ENCODE data around the gene GASK1A. TPM values are rescaled to one million over a fixed set of nuclear protein-coding genes. Genes with fewer than 3 reads are reported as not detected.

Gene GASK1A
- total and polyA plus RNA-seq, 10 of the 15 experiments (the other 5 are each of a cell fraction or from before 2014, with no cell fraction given), result 0.18 TPM; not detected in 9

GRCh38 chr3:43105596-43106292 lies 126.6 kb downstream of the GASK1A start, which contains the start of gene POMGNT2 (continued):
- TF ChIP-seq BCLAF1 (IDR thresholded peaks at IDR 0.05) (no peak), SUZ12 (IDR thresholded peaks at IDR 0.05; ENCODE audit: unreplicated experiment) (no peak), ZNF217 (IDR thresholded peaks at IDR 0.05) (0 out of 2 replicates have a peak, but pooled peaks have one; percentile 57), BRCA1 (IDR thresholded peaks at IDR 0.05; ENCODE audit: low read depth, low read length) (no peak), GATAD2B (conservative IDR thresholded peaks at IDR 0.05; ENCODE audit: low read depth) (0 out of 2 replicates have a peak, but pooled peaks have one; percentile 28), DPF2 (IDR thresholded peaks at IDR 0.05) (0 out of 2 replicates have a peak, but pooled peaks have one; percentile 19), IRF5 (IDR thresholded peaks at IDR 0.05; ENCODE audit: borderline replicate concordance) (no peak), ZBTB4 (CRISPR knock-in tag; IDR thresholded peaks at IDR 0.05) (no peak), CHD4 (IDR thresholded peaks at IDR 0.05) (no peak), TCF7 (IDR thresholded peaks at IDR 0.05; ENCODE audit: borderline replicate concordance) (no peak), IKZF1 (conservative IDR thresholded peaks at IDR 0.05) (peak; percentile 95), MTA2 (IDR thresholded peaks at IDR 0.05; ENCODE audit: low read depth) (no peak), WRNIP1 (IDR thresholded peaks at IDR 0.05; ENCODE audit: borderline replicate concordance, low read depth, low read length) (no peak), TCF12 (IDR thresholded peaks at IDR 0.05; ENCODE audit: low read depth, low read length) (no peak), POLR2A (IDR thresholded peaks at IDR 0.05; ENCODE audit: low read depth, low read length) (no peak), REST (IDR thresholded peaks at IDR 0.05; ENCODE audit: low read depth, low read length) (no peak), GABPA (IDR thresholded peaks at IDR 0.05; ENCODE audit: low read depth) (no peak), ATF7 (IDR thresholded peaks at IDR 0.05; ENCODE audit: low read depth) (no peak), HDAC2 (IDR thresholded peaks at IDR 0.05) (no peak), NRF1 (conservative IDR thresholded peaks at IDR 0.05; ENCODE audit: low read depth, low read length) (peak; percentile 60), TARDBP (IDR thresholded peaks at IDR 0.05; ENCODE audit: borderline replicate concordance) (no peak), CBX5 (IDR thresholded peaks at IDR 0.05; ENCODE audit: low read depth) (no peak)

Data from GM12878 (cell line).